IMR-90 (cell line): ENCODE data around the gene SEPTIN5. TPM values are rescaled to one million over a fixed set of nuclear protein-coding genes. Genes with fewer than 3 reads are reported as not detected.

Experiments used
- ATAC-seq: fragments of 200-7000 bp; cut with Tn5 transposase; 2 replicates; pipeline ENCODE4 v1.9.1; 2020; ENCODE audit warnings: low read depth, mild to moderate bottlenecking, moderate library complexity
- BruUV-seq: library from RNA; stranded (reverse); fragments of 400-500 nt; replicated peaks from 2 replicates; lab custom pipeline; 2021; lab: Mats Ljungman, UMichigan
- CTCF ChIA-PET: fragments of 300-600 bp; formaldehyde crosslinking; extraction: SDS; loops from one replicate; lab custom pipeline; 2021; ENCODE audit warnings: antibody characterized with exemption; lab: Yijun Ruan, JAX
- POLR2A ChIA-PET: fragments of 300-600 bp; sonication (Branson Sonifier 250); formaldehyde crosslinking; loops from one replicate; lab custom pipeline; 2022; ENCODE audit warnings: antibody characterized with exemption; ENCODE audit not compliant: unreplicated experiment; lab: Charles Lee
- DNase-seq: peaks from one replicate; pipeline ENCODE4 v3.0.0; 2013
- H2AFZ ChIP-seq: replicated peaks from 2 replicates; pipeline ENCODE3; 2013; ENCODE audit warnings: low read length, mild to moderate bottlenecking; ENCODE audit not compliant: poor library complexity
- H2AK5ac ChIP-seq: 2 replicates; pipeline ENCODE4 v1.6.1; 2013; ENCODE audit warnings: low read depth, low read length, inconsistent platforms
- H2AK9ac ChIP-seq: replicated peaks from 2 replicates; pipeline ENCODE3; 2013; ENCODE audit warnings: mild to moderate bottlenecking, low read depth, low read length, moderate library complexity; ENCODE audit not compliant: poor library complexity
- H2BK120ac ChIP-seq: 2 replicates; pipeline ENCODE4 v1.6.1; 2013; ENCODE audit warnings: low read depth, low read length, inconsistent platforms
- H2BK15ac ChIP-seq: 3 replicates; pipeline ENCODE4 v1.6.1; 2013; ENCODE audit warnings: low read depth, low read length, inconsistent platforms
- H2BK20ac ChIP-seq: 2 replicates; pipeline ENCODE4 v1.6.1; 2013; ENCODE audit warnings: low read depth, mild to moderate bottlenecking, inconsistent platforms, low read length, moderate library complexity
- H2BK5ac ChIP-seq: 2 replicates; pipeline ENCODE4 v1.6.1; 2013; ENCODE audit warnings: mild to moderate bottlenecking, low read depth, low read length, inconsistent platforms; ENCODE audit not compliant: poor library complexity, severe bottlenecking
- H3K14ac ChIP-seq: replicated peaks from 2 replicates; pipeline ENCODE4 v1.6.1; 2013; ENCODE audit warnings: low read depth, low read length, inconsistent platforms
- H3K18ac ChIP-seq: 2 replicates; pipeline ENCODE4 v1.6.1; 2013; ENCODE audit warnings: low read depth, low read length, control low read depth
- H3K23ac ChIP-seq: 2 replicates; pipeline ENCODE4 v1.6.1; 2013; ENCODE audit warnings: low read depth, low read length, inconsistent platforms
- H3K27ac ChIP-seq: 2 replicates; pipeline ENCODE4 v1.5.1; 2013; ENCODE audit warnings: mild to moderate bottlenecking, control low read depth, low read length; ENCODE audit not compliant: insufficient read depth
- H3K27me3 ChIP-seq: 2 replicates; pipeline ENCODE4 v1.6.1; 2013; ENCODE audit warnings: low read length; ENCODE audit not compliant: control insufficient read depth, insufficient read depth
- H3K36me3 ChIP-seq: 2 replicates; pipeline ENCODE4 v1.6.1; 2013; ENCODE audit warnings: low read length, mixed read lengths; ENCODE audit not compliant: control insufficient read depth, insufficient read depth
- H3K4ac ChIP-seq: 2 replicates; pipeline ENCODE4 v1.6.1; 2013; ENCODE audit warnings: low read depth, low read length, inconsistent platforms
- H3K4me1 ChIP-seq: 2 replicates; pipeline ENCODE4 v1.6.1; 2013; ENCODE audit warnings: low read length, mixed read lengths; ENCODE audit not compliant: control insufficient read depth, insufficient read depth
- H3K4me2 ChIP-seq: 2 replicates; pipeline ENCODE4 v1.6.1; 2013; ENCODE audit warnings: low read depth, mild to moderate bottlenecking, control low read depth, low read length, moderate library complexity
- H3K4me3 ChIP-seq: 2 replicates; pipeline ENCODE4 v1.5.1; 2013; ENCODE audit warnings: low read depth, mild to moderate bottlenecking, control low read depth, low read length, moderate library complexity; ENCODE audit not compliant: insufficient read depth
- H3K56ac ChIP-seq: 2 replicates; pipeline ENCODE4 v1.6.1; 2013; ENCODE audit warnings: low read length, inconsistent platforms; ENCODE audit not compliant: insufficient read depth; ENCODE audit errors: extremely low read depth
- H3K79me1 ChIP-seq, 2 experiments: 2 replicates each; pipeline ENCODE4 v1.6.1; 2013; ENCODE audit warnings: low read length in 2 of 2, inconsistent platforms in 1 of 2, low read depth in 1 of 2
- H3K9ac ChIP-seq: 2 replicates; pipeline ENCODE4 v1.6.1; 2013; ENCODE audit warnings: low read depth, low read length, control low read depth
- H3K9me1 ChIP-seq: 2 replicates; pipeline ENCODE4 v1.6.1; 2013; ENCODE audit warnings: low read length, inconsistent platforms; ENCODE audit not compliant: insufficient read depth
- H3K9me3 ChIP-seq: 2 replicates; pipeline ENCODE4 v1.6.1; 2013; ENCODE audit warnings: low read length; ENCODE audit not compliant: control insufficient read depth, insufficient read depth
- H4K20me1 ChIP-seq: 2 replicates; pipeline ENCODE4 v1.6.1; 2013; ENCODE audit warnings: low read length, inconsistent platforms; ENCODE audit not compliant: insufficient read depth
- H4K5ac ChIP-seq: 2 replicates; pipeline ENCODE4 v1.6.1; 2013; ENCODE audit warnings: mild to moderate bottlenecking, low read depth, low read length, control low read depth
- H4K8ac ChIP-seq, 2 experiments: 2 replicates each; pipeline ENCODE4 v1.6.1; 2013; ENCODE audit warnings: low read depth in 2 of 2, low read length in 2 of 2, control low read depth in 1 of 2, inconsistent platforms in 1 of 2
- H4K91ac ChIP-seq: 2 replicates; pipeline ENCODE4 v1.6.1; 2013; ENCODE audit warnings: low read depth, low read length, inconsistent platforms; ENCODE audit not compliant: insufficient read depth
- CTCF ChIP-seq: conservative IDR thresholded peaks from 2 replicates; pipeline ENCODE4 v1.5.1; 2012; ENCODE audit warnings: mild to moderate bottlenecking, low read depth, low read length, improper control_type of control experiment
- FOS ChIP-seq: fragments of 150-350 bp; IDR thresholded peaks from 2 replicates; pipeline ENCODE4 v1.6.1; 2016; ENCODE audit warnings: low read depth, low read length
- MAFK ChIP-seq: IDR thresholded peaks from 2 replicates; pipeline ENCODE4 v1.6.1; 2012; ENCODE audit warnings: low read depth, low read length, improper control_type of control experiment
- MAZ ChIP-seq: IDR thresholded peaks from 2 replicates; pipeline ENCODE4 v1.6.1; 2012; ENCODE audit warnings: low read depth, mild to moderate bottlenecking, low read length, improper control_type of control experiment, moderate library complexity, borderline replicate concordance
- MXI1 ChIP-seq: IDR thresholded peaks from 2 replicates; pipeline ENCODE4 v1.6.1; 2012; ENCODE audit warnings: low read depth, mild to moderate bottlenecking, low read length, moderate library complexity, borderline replicate concordance
- RFX5 ChIP-seq: IDR thresholded peaks from 2 replicates; pipeline ENCODE4 v1.8.0; 2012; ENCODE audit warnings: low read depth, mild to moderate bottlenecking, low read length, moderate library complexity
- SMC3 ChIP-seq: fragments of 150-350 bp; IDR thresholded peaks from 2 replicates; pipeline ENCODE4 v1.6.1; 2016; ENCODE audit warnings: low read depth, mild to moderate bottlenecking, antibody characterized with exemption, low read length, moderate library complexity
- WGBS, 2 experiments: methylation state at CpG; one replicate each; pipeline versions ENCODE4 v1.1.5 to v1.1.7; 2013; ENCODE audit warnings: missing lambda C conversion rate in 2 of 2; ENCODE audit not compliant: insufficient read length in 1 of 2; ENCODE audit errors: extremely low coverage in 2 of 2; 5-methylcytosine and 5-hydroxymethylcytosine counted together
- dilution Hi-C: fragments of 300-500 bp; cut with HindIII; formaldehyde crosslinking; loops from one replicate; pipeline ENCODE4 v1.14.3; 2018; ENCODE audit warnings: low sequenced_read_pairs; ENCODE audit not compliant: unreplicated experiment
- in situ Hi-C: fragments of 300-500 bp; cut with MboI; formaldehyde crosslinking; loops from 3 replicates; pipeline ENCODE4 v1.14.3; 2019; ENCODE audit warnings: low sequenced_read_pairs, inconsistent platforms, mixed read lengths
- intact Hi-C: fragments of 100-400 bp; cut with micrococcal nuclease; formaldehyde crosslinking; loops from 2 replicates; pipeline ENCODE4 v1.10.0; 2022
- polyA plus RNA-seq, 3 experiments: library from polyadenylated mRNA; depleted of rRNA; stranded (reverse); fragments of >200 nt; gene quantifications; 2 replicates each; pipeline ENCODE4 v1.2.3, GENCODE V29; 2012; ENCODE audit warnings: low replicate concordance in 1 of 3
- total RNA-seq: library from RNA; depleted of rRNA; stranded (reverse); fragments of >200 nt; gene quantifications from 2 replicates; pipeline ENCODE4 v1.2.3, GENCODE V29; 2012
- TF ChIP-seq, protein P1 (sequence below): fragments of 150-350 bp; IDR thresholded peaks from 2 replicates; pipeline ENCODE4 v1.6.1; 2016; ENCODE audit warnings: low read depth, mild to moderate bottlenecking, low read length, moderate library complexity, borderline replicate concordance

The SEPTIN5 gene
- total and polyA plus RNA-seq, 2 of the 4 experiments (the other 2 are of a cell fraction): 16.8 to 20.7 TPM

DNA sequence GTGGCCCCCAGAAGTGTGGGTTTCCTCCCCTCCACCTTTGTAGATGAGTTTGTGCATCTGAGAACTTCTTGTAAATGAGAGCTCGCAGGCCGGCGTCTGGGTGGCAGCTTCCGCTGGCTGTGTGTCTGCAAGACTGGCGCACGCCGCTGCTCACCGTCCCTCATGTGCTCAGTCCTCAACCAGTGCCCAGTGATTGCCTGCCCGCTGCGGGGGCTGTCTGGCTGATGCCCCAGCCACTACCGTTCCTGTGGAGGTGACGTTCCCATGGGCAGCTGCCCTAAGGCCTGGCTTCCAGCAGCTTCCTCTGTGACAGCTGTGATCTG lies 55.1 kb downstream of the SEPTIN5 start:
- Histone ChIP-seq H2AK5ac (no peak overlapping the region), H2BK120ac (no peak overlapping the region), H3K4me3 (no peak overlapping the region), H3K14ac (no peak overlapping the region), H3K27ac (no peak overlapping the region), H3K79me1 (no peaks in the 10 kb centered on the region), H2BK5ac (no peak overlapping the region), H4K91ac (no peak overlapping the region), H2AK9ac (no peak overlapping the region), H2AFZ (no peak overlapping the region), H3K4me1 (no peaks in the 10 kb centered on the region), H2BK20ac (no peak overlapping the region), H2BK15ac (no peak overlapping the region), H3K56ac (no peak overlapping the region), H3K4me2 (no peak overlapping the region), H3K36me3 (no peaks in the 10 kb centered on the region), H3K27me3 (peaks cover 97% of the 10 kb centered on the region), H4K20me1 (no peaks in the 10 kb centered on the region), H3K9me1 (no peaks in the 10 kb centered on the region), H3K18ac (no peak overlapping the region), H4K8ac (no peak overlapping the region), H3K4ac (no peak overlapping the region), H3K9ac (no peak overlapping the region), H3K9me3 (peaks cover 4% of the 10 kb centered on the region; the same call in 1 of the 2 replicates), H3K23ac (no peak overlapping the region), H4K5ac (no peak overlapping the region)
- no peak for ATAC-seq
- intact Hi-C loops (no loop called here), dilution Hi-C loops (no loop called here), in situ Hi-C loops (no loop called here)
- TF ChIP-seq SMC3 (no peak), RFX5 (no peak), MAZ (no peak), FOS (no peak), MXI1 (no peak), CTCF (no peak), MAFK (no peak)
- TF ChIP-seq, protein P1, sequence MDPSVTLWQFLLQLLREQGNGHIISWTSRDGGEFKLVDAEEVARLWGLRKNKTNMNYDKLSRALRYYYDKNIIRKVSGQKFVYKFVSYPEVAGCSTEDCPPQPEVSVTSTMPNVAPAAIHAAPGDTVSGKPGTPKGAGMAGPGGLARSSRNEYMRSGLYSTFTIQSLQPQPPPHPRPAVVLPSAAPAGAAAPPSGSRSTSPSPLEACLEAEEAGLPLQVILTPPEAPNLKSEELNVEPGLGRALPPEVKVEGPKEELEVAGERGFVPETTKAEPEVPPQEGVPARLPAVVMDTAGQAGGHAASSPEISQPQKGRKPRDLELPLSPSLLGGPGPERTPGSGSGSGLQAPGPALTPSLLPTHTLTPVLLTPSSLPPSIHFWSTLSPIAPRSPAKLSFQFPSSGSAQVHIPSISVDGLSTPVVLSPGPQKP: no peak
- POLR2A ChIA-PET: no interaction called here
- DNase-seq: no peak
- no TSS peak for BruUV-seq
- WGBS, 2 experiments: 95% methylated on average over 7 of the region's 12 CpGs; no CpG with 5 or more reads in 1 of the 2 experiments
- CTCF ChIA-PET: no interaction called here
